SKM-1 treated with dmso at 0.1 percent for 144 hours (cell line): ENCODE data around the gene HSF4.

Experiments used
- DNase-seq: peaks from one replicate; lab custom pipeline; 2025; ENCODE audit not compliant: unreplicated experiment; lab: John Stamatoyannopoulos, UW

HSF4 gene

GRCh38 chr16:67183627-67184452, 19.3 kb downstream of the HSF4 start, which contains the start of gene MATCAP1:
Gene MATCAP1, minus strand, starts transcription at chr16:67183963. Its CDS starts 3,353 bp downstream, at chr16:67180610.
- peak; percentile 99 for DNase-seq

DNA sequence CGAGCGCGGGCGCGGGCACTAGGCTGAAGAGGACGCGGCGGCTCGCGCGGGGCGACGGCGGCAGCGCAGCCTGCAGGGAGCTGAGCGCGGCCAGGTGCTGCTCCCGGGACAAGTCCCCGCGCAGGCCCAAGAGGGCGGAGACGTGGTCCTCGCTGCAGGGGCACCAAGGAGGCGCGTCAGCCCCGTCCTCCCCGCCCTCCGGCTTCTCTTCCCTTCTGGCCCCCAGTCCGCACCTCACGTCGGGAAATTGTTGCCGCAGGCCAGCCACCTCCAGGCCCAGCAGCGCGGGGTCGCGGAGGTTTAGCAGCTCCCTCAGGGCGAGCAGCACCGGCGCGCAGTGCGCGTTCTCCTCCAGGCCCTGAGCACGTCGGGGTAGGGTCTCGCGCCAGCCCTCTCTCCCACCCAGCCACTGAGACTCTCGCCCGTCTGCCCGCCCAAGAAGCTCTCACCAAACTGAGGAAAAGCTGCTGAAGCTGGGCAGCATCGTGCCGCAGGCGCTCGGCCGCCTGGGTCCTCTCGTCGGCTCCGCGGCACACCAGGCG, 20.0 kb downstream of the HSF4 start:
- DNase-seq = no peak

DNA sequence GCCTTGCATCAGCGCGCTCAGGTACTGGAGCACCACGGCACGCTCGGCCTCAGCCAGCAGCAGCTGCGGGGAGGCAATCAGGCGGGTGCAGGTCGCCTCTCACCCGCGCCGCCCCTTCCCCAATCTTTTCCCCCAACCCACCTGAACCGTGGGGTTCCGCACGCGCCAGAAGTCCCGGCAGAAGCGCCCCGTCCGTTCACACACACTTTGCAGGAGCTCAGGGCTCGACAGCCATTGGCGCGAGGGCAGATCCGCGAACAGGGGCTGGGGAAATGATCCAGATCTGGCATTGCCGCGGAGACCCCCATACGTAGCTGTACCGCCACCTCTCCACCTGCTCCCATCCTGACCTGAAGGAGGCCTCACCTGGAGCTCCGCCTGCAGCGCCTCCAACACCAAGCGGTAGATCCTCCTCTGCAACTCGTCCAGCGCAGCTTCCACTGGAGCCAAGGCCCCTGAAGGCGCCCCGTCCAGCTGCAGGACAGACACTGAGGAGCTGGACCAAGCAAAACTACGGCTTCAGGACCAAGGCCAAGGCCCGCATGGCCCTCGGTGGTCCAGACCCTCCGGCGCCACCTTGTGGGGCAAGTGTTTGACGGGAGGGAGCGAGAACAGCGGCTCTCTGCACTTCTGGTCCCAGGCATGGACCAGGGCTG, 20.6 kb downstream of the HSF4 start:
- peak; percentile 79 for DNase-seq

- no peak for DNase-seq
These were observed 21.1 kb downstream of the HSF4 start for GRCh38 chr16:67185651-67186134.

GRCh38 chr16:67186550-67186950, 22.0 kb downstream of the HSF4 start:
- no peak for DNase-seq

DNA sequence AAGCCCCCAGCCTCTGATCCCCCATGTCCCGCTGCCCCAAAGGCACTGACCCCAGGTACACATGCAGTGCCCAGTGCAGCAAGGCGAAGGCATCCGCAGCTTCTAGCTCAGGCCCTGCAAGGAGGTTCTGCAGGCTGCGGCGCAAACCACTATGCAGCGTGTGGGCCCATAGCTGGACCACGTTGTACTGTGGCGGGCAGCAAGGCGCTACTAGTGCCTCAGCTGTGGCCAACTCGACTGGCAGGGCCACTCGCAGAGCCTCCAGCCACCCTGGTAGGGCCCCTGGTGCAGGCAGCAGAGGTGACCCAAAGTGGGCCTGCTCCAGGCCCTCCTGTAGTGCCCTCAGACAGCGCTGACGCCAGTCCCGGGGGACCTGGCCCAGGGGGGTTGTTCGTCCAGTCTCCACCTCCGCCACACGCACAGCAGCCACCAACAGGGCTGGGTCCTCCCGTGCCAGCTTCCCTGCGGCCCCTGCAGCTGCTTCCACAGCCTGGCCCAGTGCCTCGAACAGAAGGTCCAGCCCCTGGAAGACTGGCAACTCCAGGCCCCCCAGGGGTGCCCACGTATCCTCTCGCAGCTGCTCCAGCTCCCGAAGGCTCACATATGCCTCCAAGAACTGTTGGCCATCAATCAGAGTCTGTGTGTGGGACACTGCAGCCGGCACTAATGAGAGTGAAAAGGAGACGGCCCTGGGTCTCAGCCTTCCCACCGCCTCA, 22.8 kb downstream of the HSF4 start:
- no peak for DNase-seq

GRCh38 chr16:67188323-67188722, 23.8 kb downstream of the HSF4 start:
- no peak for DNase-seq

GRCh38 chr16:67188798-67189197, 24.3 kb downstream of the HSF4 start:
- DNase-seq = no peak

- DNase-seq = no peak
These were observed 25.5 kb downstream of the HSF4 start, which contains the start of gene EXOC3L1 for GRCh38 chr16:67190041-67190440. Gene EXOC3L1, minus strand, starts transcription at chr16:67190136. Its CDS starts 460 bp downstream, at chr16:67189676.

DNA sequence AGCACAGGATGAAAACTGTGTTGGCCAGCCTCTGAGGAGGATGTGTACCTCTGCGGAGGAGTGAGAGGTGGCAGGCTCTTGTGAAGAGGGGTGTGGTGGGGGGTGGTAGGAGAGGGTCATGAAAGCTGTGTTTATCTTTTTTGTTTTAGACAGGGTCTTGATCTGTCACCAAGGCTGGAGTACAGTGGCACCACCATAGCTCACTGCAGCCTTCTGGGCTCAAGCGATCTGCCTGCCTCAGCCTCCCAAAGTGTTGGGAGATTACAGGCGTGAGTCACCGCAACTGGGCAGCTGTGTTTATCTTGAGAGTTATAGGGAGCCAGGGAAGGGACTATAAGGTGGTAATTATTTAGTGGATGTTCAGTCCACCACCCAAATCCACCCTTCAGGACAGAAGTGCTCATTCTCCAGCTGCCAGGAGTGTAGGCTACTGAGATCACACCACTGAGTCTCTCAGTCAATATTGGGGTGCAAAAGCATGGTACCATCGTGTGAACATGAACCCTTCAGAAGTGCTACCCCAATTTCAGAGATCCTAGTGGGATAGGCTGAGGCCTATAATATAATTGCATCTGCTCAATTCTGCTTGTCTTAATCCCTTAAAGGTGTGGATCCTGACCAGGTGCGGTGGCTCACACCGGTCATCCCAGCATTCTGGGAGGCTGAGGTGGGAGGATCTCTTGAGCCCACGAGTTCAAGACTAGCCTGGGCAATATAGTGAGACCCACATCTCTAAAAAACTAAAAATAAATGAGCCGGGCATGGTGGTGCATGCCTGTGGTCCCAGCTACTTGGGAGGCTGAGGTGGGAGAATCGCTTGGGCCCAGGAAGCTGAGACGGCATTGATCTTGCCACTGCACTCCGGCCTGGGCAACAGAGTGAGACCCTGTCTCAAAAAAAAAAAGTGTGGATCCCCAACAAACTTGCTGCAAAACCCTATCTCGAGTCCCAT, 26.2 kb downstream of the HSF4 start:
- DNase-seq = no peak

DNA sequence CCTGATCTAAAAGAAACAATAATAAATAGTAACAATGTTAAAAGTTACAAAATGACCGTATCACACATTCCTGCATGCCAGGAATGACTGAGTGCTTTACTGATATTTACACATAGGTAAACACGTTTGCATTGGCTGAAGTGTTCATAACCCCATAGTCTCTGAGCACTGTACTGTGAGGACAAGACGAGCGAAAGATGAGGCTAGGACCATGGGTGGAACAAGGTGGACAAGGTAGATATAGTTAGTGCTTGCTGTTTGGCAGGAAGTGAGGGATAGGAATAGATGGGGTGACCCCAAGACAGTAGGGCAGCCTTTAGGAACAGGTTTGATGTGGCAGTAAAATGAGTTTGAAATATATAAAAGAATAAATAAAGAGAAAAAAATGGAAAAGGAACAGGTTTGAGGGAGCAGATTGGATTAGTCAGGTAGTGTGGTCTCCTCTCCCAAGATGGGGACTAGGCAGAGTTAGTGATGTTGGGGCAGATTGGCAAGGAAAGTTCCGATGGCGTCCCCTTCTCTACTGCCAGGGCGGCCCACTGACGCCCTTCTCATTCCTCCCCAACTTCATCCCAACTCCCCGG, 27.0 kb downstream of the HSF4 start:
- no peak for DNase-seq

DNA sequence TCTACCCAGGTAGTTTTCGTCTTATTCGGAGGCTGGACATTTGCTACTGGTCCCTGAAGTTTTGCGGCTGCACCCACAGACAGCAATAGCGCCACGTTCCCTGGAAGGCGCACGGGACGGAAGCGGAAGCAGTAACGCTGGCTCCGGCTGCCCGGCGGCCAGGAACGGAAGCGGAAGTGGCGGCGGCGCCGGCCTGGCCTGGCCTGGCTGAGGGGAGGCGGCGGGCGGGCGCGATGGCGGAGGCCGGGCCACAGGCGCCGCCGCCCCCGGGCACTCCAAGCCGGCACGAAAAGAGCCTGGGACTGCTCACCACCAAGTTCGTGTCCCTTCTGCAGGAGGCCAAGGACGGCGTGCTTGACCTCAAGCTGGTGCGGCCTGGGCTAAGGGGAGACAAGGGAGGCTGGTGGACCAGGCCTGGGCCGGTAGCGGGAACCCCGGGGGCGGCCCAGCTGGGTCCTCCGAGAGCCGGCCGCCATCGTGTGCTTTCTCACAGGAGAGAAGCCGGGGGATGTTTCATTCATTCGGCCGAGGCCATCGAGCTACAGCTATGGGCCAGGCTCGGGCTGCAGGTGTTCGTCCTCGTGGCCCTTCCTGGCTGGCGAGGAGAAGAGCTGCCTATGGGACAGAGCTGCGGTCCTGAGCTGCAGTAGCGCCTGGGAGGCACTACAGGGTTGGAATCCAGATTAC, 27.6 kb downstream of the HSF4 start, which contains the start of gene E2F4:
Gene E2F4, plus strand, starts transcription at position 161 of the 687 bp plus-strand sequence. Its CDS starts 73 bp downstream, at position 234.
- DNase-seq = peak; percentile 92

DNA sequence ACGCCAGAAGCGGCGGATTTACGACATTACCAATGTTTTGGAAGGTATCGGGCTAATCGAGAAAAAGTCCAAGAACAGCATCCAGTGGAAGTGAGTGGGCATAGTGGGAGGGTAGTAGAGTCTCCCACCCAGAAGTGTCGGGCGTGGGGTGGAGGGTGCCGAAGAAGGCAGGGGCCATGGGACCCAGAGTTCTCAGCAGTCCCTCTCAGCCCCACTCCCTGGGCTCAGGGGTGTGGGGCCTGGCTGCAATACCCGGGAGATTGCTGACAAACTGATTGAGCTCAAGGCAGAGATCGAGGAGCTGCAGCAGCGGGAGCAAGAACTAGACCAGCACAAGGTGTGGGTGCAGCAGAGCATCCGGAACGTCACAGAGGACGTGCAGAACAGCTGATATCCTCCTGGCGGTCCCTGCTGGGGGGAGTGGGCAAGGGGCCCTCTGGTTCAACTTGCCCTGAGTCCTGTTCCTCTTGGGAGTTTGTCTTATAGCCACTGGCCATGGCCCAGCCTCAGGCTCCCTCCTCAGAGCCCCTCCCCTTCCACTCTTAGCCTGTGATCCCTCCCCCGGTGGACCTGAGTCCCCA, 28.3 kb downstream of the HSF4 start:
- no peak for DNase-seq

DNA sequence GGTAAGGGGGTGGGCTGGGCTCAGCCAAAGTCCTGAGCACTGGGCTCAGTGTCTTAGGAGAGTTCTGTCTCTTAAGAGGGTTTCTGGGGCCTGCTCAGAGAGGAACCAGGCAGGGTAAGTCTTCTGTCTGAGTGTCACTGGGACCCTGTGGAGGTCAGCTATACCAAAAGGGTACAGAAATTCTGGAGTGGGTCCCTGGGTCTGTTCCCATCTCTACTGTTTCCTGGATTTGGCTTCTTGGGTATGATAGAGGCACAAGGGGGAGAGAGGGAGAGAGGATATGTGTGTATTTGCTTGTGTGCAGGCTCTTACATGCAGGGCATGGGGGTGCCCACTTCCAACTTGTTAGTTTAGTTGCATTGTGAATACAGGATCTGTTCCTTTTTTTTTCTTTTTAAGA, 29.0 kb downstream of the HSF4 start:
- DNase-seq = no peak

GRCh38 chr16:67194260-67194659, 29.7 kb downstream of the HSF4 start:
- no peak for DNase-seq

GRCh38 chr16:67195676-67196075, 31.1 kb downstream of the HSF4 start:
- no peak for DNase-seq

DNA sequence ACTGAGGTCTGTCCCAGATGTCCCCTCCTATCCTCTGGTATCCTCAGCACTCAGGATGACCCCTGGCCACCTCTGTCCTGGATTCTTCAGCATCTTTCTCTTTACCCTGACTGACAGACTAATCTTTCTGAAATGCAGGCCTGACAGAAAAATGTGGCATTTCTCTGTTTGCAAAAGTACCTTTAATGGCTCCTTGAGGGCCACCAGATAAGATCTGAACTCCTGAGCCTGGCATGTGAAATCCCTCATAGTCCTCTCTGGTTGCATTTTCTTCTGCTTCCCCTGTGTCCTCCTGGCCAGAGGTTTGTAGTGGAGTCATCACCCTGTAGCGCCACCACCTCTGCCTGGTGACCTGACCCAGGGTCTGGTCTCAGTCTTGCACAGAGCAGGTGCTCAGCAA, 32.3 kb downstream of the HSF4 start:
- DNase-seq = no peak

GRCh38 chr16:67197704-67198103, 33.2 kb downstream of the HSF4 start:
- no peak for DNase-seq
